Stimulated activated naive B cell treated with anti-CD40 and anti-IgM and Interleukin-4, amounts not matched to agents 10 μg/mL and 1 μg/mL and 100 μg/mL, for 72 hours (primary cell): ENCODE data around the gene AJAP1.
"Not testable (repeated sequence)": the region's sequence is repeated elsewhere in the genome, so short reads cannot be mapped to it uniquely, and the experiment has no call there.

ENCODE experiments used
- ATAC-seq, 2 donors: fragments of 150-1000 bp; cut with Tn5 transposase; replicated peaks; 2 replicates each; pipeline ENCODE4 v1.10.0; 2021; ENCODE audit warnings: moderate library complexity in 1 of 2
- DNase-seq: peaks from one replicate; pipeline ENCODE4 v3.0.0; 2021
- H3K27ac Mint-ChIP-seq: one replicate; pipeline ENCODE4 v1.8.0; 2022; ENCODE audit warnings: mild to moderate bottlenecking, mixed read lengths
- H3K27me3 Mint-ChIP-seq, 2 donors: one replicate each; pipeline ENCODE4 v1.8.0; 2022; ENCODE audit warnings: mixed read lengths in 2 of 2
- H3K36me3 Mint-ChIP-seq, 2 donors: one replicate each; pipeline ENCODE4 v1.8.0; 2022; ENCODE audit warnings: mixed read lengths in 2 of 2, mild to moderate bottlenecking in 1 of 2
- H3K4me1 Mint-ChIP-seq, 2 donors: one replicate each; pipeline ENCODE4 v1.8.0; 2022; ENCODE audit warnings: mixed read lengths in 2 of 2, mild to moderate bottlenecking in 1 of 2
- H3K4me3 Mint-ChIP-seq, 2 donors: one replicate each; pipeline ENCODE4 v1.8.0; 2022; ENCODE audit warnings: mild to moderate bottlenecking in 2 of 2, mixed read lengths in 2 of 2, moderate library complexity in 1 of 2
- H3K9me3 Mint-ChIP-seq, 2 donors: one replicate each; pipeline ENCODE4 v1.8.0; 2022; ENCODE audit warnings: mixed read lengths in 2 of 2, mild to moderate bottlenecking in 1 of 2

Gene AJAP1, protein sequence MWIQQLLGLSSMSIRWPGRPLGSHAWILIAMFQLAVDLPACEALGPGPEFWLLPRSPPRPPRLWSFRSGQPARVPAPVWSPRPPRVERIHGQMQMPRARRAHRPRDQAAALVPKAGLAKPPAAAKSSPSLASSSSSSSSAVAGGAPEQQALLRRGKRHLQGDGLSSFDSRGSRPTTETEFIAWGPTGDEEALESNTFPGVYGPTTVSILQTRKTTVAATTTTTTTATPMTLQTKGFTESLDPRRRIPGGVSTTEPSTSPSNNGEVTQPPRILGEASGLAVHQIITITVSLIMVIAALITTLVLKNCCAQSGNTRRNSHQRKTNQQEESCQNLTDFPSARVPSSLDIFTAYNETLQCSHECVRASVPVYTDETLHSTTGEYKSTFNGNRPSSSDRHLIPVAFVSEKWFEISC

GRCh38 chr1:4653796-4654725 is at the start of gene AJAP1:
AJAP1 (plus strand) TSS chr1:4654609; CDS start chr1:4655426, 817 bp downstream.
- no peaks in the 10 kb centered on the region for H3K36me3 Mint-ChIP-seq
- no peaks in the 10 kb centered on the region for H3K9me3 Mint-ChIP-seq
- DNase-seq (no peak), ATAC-seq (no peak)
- peak within 1 kb of the TSS; percentile 73 for H3K27ac Mint-ChIP-seq
- peaks cover 3 to 13% of the 10 kb centered on the region in 2 donors for H3K4me1 Mint-ChIP-seq
- peak within 1 kb of the TSS; percentile 30 to 57 for H3K4me3 Mint-ChIP-seq
- peaks cover 36 to 49% of the 10 kb centered on the region in 2 donors for H3K27me3 Mint-ChIP-seq

DNA sequence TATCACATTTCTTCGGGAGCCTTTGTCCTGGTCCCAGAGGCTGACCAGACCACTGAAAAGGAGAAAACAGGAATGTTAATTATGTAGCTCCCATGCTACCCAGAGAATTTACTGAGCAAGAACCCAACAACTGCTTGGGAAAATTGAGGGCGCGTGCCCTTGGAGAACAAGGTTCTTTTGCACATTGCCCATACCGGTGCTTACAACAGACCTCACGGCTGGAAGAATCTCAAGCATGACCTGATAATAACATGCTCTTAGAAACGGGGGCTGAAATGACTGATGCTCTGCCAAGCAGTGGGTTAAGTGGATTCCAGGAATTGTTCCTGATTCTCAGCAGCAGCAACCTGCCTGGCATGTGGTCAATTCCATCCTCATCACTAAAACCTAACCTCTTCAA is 49.3 kb upstream of the AJAP1 start:
- DNase-seq (no peak), ATAC-seq (no peak)
- Mint-ChIP-seq H3K27ac (no peak overlapping the region), H3K27me3 (peaks cover 19 to 21% of the 10 kb centered on the region in 2 donors), H3K4me1 (no peaks in the 10 kb centered on the region), H3K4me3 (no peak overlapping the region), H3K36me3 (no peaks in the 10 kb centered on the region), H3K9me3 (peaks cover 4 to 6% of the 10 kb centered on the region in 2 donors)

- H3K27me3 Mint-ChIP-seq: peaks cover 8 to 16% of the 10 kb centered on the region in 2 donors
- no peak for ATAC-seq
- H3K9me3 Mint-ChIP-seq: peaks cover 14 to 21% of the 10 kb centered on the region in 2 donors
- no peak overlapping the region for H3K27ac Mint-ChIP-seq
- H3K4me3 Mint-ChIP-seq: no peak overlapping the region
- no peaks in the 10 kb centered on the region for H3K4me1 Mint-ChIP-seq
- H3K36me3 Mint-ChIP-seq: no peaks in the 10 kb centered on the region
- no peak for DNase-seq
These were observed 42.7 kb upstream of the AJAP1 start for GRCh38 chr1:4611563-4612341.

DNA sequence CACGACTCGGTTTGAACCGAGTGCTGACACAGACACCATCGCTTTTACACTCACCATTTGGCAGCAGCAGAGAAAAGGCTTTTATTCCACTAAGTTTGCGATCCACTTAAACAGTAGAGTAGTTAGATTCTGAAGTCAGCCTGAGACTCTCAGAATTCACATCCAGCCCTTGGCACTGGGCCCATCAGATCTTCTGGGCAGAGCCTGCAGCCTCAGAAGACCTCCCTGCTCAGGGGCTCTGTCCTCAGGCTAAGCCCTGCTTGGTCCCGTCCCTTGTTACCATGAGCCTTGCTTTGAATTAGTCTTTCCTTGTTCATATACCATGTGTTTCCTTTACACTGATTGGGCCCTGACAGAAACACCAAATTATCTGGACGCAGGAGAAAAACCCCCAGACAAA is 41.4 kb upstream of the AJAP1 start:
- ATAC-seq (no peak), DNase-seq (no peak)
- H3K36me3 Mint-ChIP-seq: no peaks in the 10 kb centered on the region
- no peak overlapping the region for H3K4me3 Mint-ChIP-seq
- H3K9me3 Mint-ChIP-seq: peaks cover 14 to 19% of the 10 kb centered on the region in 2 donors
- no peaks in the 10 kb centered on the region for H3K4me1 Mint-ChIP-seq
- H3K27ac Mint-ChIP-seq: no peak overlapping the region
- peaks cover 5 to 8% of the 10 kb centered on the region in 2 donors for H3K27me3 Mint-ChIP-seq

DNA sequence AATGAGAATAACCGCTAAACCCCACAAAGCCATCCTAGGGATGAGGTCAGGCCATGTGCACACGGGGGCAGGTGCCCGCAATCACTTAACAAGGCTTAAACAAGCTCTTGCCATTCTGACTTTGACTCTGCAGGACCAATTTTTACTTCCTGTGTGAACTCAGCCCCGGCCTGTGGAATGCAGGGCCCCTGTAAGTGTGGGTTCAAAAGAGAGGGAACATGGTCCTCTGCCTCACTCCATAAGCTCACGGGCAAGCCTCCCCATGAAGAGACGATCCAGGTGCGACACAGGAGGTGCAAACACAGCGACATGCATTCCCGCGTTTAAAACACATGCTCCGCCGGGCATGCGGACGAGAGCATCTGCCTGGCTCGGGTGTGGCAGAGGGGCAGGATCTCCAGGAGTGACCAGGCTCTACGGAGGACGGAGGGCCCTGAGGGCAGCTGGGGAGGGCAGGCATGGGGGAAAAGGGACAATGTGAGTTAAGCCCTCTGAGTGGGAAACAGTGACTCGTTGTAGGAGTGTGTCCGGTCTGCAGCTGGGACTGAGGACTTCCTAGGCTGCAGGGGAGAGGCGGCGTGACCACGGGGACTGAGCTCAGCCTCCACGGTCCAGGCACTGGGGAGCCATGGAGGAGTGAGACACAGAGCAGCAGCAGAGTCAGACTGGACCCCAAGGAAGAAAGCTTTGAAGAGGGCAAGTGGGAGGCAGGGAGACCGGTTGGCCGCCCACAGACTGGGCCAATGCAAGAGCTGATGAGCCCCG is 40.6 kb upstream of the AJAP1 start:
- H3K9me3 Mint-ChIP-seq: peaks cover 12 to 14% of the 10 kb centered on the region in 2 donors
- ATAC-seq: no peak
- no peak overlapping the region for H3K27ac Mint-ChIP-seq
- H3K4me1 Mint-ChIP-seq: no peaks in the 10 kb centered on the region
- no peaks in the 10 kb centered on the region for H3K36me3 Mint-ChIP-seq
- no peak for DNase-seq
- H3K4me3 Mint-ChIP-seq: no peak overlapping the region
- peaks cover 5% of the 10 kb centered on the region in 2 donors for H3K27me3 Mint-ChIP-seq

GRCh38 chr1:4614371-4615137 is 39.9 kb upstream of the AJAP1 start:
- DNase-seq: no peak
- no peak overlapping the region for H3K27ac Mint-ChIP-seq
- H3K9me3 Mint-ChIP-seq: peaks cover 11 to 14% of the 10 kb centered on the region in 2 donors
- no peaks in the 10 kb centered on the region for H3K36me3 Mint-ChIP-seq
- H3K4me3 Mint-ChIP-seq: no peak overlapping the region
- H3K4me1 Mint-ChIP-seq: no peaks in the 10 kb centered on the region
- ATAC-seq: no peak
- peaks cover 5% of the 10 kb centered on the region in 2 donors for H3K27me3 Mint-ChIP-seq

- H3K27ac Mint-ChIP-seq: no peak overlapping the region
- H3K9me3 Mint-ChIP-seq: peaks cover 11 to 14% of the 10 kb centered on the region in 2 donors
- DNase-seq (no peak), ATAC-seq (no peak)
- H3K36me3 Mint-ChIP-seq: no peaks in the 10 kb centered on the region
- H3K27me3 Mint-ChIP-seq: peaks cover 5% of the 10 kb centered on the region in 2 donors
- no peak overlapping the region for H3K4me3 Mint-ChIP-seq
- no peaks in the 10 kb centered on the region for H3K4me1 Mint-ChIP-seq
These were observed 39.3 kb upstream of the AJAP1 start for GRCh38 chr1:4615138-4615470.

DNA sequence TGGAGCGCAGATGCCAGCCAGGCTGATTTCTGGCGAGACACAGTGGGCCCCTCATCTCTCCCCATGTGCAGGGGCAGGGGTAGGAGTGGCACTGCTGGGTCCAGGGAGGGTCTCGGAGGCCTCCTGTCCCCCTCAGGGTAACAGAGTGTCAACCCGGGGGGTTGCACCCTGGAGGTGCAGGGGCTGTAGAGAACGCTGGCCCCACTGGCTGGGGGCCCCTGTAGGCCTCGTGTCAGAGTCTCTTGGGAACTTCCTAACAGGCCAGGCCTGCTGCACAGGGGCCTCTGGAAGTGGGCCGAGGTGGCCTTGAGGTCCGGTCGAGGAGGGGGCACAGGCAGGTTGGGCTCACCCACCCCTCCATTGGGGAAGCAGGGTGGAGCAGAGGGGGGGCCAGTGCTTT is 38.9 kb upstream of the AJAP1 start:
- Mint-ChIP-seq H3K9me3 (peaks cover 10 to 13% of the 10 kb centered on the region in 2 donors), H3K27ac (no peak overlapping the region), H3K4me1 (no peaks in the 10 kb centered on the region), H3K27me3 (peaks cover 5% of the 10 kb centered on the region in 2 donors), H3K4me3 (no peak overlapping the region), H3K36me3 (no peaks in the 10 kb centered on the region)
- no peak for DNase-seq
- ATAC-seq: no peak

DNA sequence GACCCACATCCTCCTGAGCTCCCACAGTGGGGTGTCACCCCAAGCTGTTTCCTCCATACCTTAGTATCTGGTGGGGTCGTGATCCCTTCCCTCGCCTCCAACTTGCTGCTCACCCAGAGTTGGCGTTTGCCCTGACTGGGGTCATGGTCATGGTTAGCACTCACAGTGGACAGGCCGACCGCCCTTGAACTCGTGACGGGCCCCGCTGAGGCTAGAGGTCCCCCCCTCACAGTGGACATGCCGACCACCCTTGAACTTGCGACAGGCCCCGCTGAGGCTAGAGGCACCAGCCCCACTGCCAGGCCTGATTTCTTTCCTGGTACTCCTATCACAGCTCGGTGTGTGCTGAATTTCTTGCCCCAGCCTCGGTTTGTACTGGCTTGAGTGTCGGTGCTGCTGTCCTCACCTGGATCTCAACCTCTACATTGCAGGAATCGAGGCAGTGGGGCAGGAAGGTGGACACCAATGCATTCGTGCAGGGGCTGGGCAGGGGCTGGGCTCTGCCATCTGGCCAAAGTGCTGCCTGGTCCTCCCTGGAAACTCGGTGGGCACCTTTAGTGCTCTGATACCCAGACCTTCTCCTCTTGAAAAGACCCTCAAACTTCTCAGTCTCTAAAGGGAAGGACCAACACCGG is 37.5 kb upstream of the AJAP1 start:
- no peak overlapping the region for H3K4me3 Mint-ChIP-seq
- ATAC-seq: no peak
- H3K27me3 Mint-ChIP-seq: peaks cover 5% of the 10 kb centered on the region in 2 donors
- no peak overlapping the region for H3K27ac Mint-ChIP-seq
- no peak for DNase-seq
- peaks cover 3 to 5% of the 10 kb centered on the region in 2 donors for H3K9me3 Mint-ChIP-seq
- H3K4me1 Mint-ChIP-seq: no peaks in the 10 kb centered on the region
- H3K36me3 Mint-ChIP-seq: no peaks in the 10 kb centered on the region

GRCh38 chr1:4617506-4617905 is 36.9 kb upstream of the AJAP1 start:
- no peak overlapping the region for H3K27ac Mint-ChIP-seq
- no peak for DNase-seq
- H3K36me3 Mint-ChIP-seq: no peaks in the 10 kb centered on the region
- no peak for ATAC-seq
- H3K27me3 Mint-ChIP-seq: peaks cover 0 to under 1% of the 10 kb centered on the region in 2 donors
- no peaks in the 10 kb centered on the region for H3K4me1 Mint-ChIP-seq
- H3K4me3 Mint-ChIP-seq: no peak overlapping the region
- H3K9me3 Mint-ChIP-seq: peaks cover 0 to under 1% of the 10 kb centered on the region in 2 donors

- not testable (repeated sequence) for H3K4me3 Mint-ChIP-seq, ATAC-seq, H3K27ac Mint-ChIP-seq, H3K27me3 Mint-ChIP-seq, H3K9me3 Mint-ChIP-seq, DNase-seq, H3K4me1 Mint-ChIP-seq, H3K36me3 Mint-ChIP-seq
These were observed 35.6 kb upstream of the AJAP1 start for GRCh38 chr1:4618827-4619226.

DNA sequence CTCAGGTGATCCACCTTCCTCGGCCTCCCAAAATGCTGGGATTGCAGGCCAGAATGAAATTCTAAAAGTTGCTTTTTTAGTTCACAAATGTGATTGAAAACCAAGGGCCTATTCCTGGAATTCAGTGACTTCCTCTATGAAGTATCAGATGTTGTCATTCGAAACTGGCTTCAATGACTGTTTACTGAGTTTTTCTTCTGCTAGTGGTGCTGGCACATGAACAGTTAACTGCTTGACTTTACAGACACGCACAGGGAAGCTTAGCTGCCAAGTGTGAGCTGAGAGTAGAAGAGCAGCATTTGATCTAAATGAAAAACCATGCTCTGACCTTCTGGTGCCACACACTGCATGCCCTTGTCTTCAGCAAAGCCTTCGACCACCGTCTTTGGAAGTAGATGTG is 32.8 kb upstream of the AJAP1 start:
- Mint-ChIP-seq H3K27me3 (peaks cover 4 to 11% of the 10 kb centered on the region in 2 donors), H3K27ac (no peak overlapping the region), H3K36me3 (no peaks in the 10 kb centered on the region), H3K4me3 (no peak overlapping the region), H3K9me3 (no peaks in the 10 kb centered on the region), H3K4me1 (no peaks in the 10 kb centered on the region)
- DNase-seq (no peak), ATAC-seq (peak in 1 of 2 donors; percentile 34)

GRCh38 chr1:4622821-4623220 is 31.6 kb upstream of the AJAP1 start:
- Mint-ChIP-seq H3K27me3 (peaks cover 4 to 12% of the 10 kb centered on the region in 2 donors), H3K36me3 (no peaks in the 10 kb centered on the region), H3K9me3 (no peaks in the 10 kb centered on the region), H3K4me1 (no peaks in the 10 kb centered on the region), H3K27ac (no peak overlapping the region), H3K4me3 (no peak overlapping the region)
- DNase-seq (no peak), ATAC-seq (no peak)
